ENCODE data around the gene CADPS2. TPM values are rescaled to one million over a fixed set of nuclear protein-coding genes. Genes with fewer than 3 reads are reported as not detected.

CADPS2 gene
- total and polyA plus RNA-seq, 4 donors, result 5.9 to 23.8 (median 11.0) TPM

DNA sequence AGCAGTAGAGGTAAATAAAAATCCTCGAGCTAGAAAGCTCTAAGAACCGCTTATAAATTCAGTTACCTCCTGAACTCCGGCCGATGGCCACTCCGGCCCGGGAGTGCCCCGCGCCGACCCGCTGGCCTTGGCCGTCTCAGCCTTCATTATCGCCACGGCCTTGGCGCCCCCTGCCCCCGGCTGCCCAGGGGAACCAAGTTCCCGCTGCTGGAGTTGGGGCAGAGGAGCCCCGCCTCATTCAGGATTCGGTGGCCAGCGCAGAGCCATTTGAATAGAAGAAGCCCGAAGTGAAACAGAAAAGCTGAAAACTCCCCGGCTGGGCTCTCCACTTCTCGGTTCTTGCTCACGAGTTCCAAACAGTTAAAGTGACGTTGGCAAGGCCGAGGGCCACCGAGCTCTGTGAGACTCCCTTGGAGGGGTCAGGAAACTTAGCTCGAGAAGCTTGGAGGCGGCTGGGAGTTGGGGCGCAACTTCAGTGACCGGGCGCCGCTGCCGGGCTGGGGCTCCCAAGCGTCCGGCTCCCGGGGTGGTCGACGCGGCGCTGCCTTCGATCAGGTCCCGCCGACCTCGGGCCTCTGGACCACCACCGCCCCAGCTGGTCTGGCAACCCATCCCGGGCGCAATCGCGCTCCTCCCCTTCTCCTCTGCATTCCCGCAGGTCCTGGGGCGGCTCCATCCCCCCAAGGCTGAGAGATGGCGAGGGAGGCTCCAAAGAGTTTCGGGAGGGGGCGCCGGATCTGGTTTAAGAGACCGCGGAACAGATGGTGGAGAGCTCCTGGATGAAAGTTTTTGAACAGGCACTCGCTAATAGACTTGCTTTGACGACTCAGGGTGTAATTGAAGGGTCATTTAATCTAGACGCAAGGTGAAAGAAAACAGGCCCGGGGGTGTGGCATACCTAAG lies 575.9 kb downstream of the CADPS2 start:
- DNase-seq (peak in 1 of 2 donors; percentile 44), ATAC-seq (ENCODE audit: low FRiP score) (peak; percentile 26)
- Histone ChIP-seq H3K4me1 (ENCODE audit: control insufficient read depth in 1 of 2, insufficient read depth in 2 of 2, low read length in 2 of 2) (no peaks in the 10 kb centered on the region), H3K9me3 (ENCODE audit: control insufficient read depth, low read length) (no peaks in the 10 kb centered on the region), H3K27me3 (ENCODE audit: control insufficient read depth in 1 of 2, insufficient read depth in 2 of 2, low read length in 1 of 2) (peaks cover 0 to 2% of the 10 kb centered on the region in 2 donors), H3K27ac (ENCODE audit: low read depth in 1 of 2, low read length in 2 of 2) (no peak overlapping the region), H3K36me3 (ENCODE audit: control insufficient read depth in 1 of 2, insufficient read depth in 2 of 2, low read length in 1 of 2) (no peaks in the 10 kb centered on the region), H3K4me3 (ENCODE audit: low read length in 2 of 2) (peak overlapping the region in 1 of 2 donors; percentile 45)
- intact Hi-C loops (cut with DNase I), result no loop called here
- WGBS, 2 donors, result 6 to 12% methylated on average over 59 to 61 of the region's 61 CpGs

DNA sequence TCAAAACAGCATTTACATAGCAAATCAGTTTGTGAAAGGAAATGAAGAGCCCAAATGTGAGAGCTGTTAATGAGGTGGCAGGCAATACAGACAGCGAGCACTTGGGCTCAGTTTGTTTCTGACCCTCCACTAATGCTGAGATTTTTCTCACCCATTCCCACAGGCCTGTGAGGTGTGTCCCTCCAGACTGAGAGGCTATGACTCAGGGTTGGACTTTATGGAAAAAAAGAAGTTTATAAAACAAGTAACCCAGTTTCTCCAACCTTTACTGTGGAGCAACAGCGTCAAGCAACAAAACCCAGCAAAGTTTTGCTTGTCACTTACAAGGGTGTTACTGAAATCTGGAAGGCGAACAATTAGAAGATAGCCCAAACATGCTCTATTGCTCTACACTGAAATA lies 576.8 kb downstream of the CADPS2 start:
- H3K36me3 ChIP-seq (ENCODE audit: control insufficient read depth in 1 of 2, insufficient read depth in 2 of 2, low read length in 1 of 2), result no peaks in the 10 kb centered on the region
- H3K9me3 ChIP-seq (ENCODE audit: control insufficient read depth, low read length), result no peaks in the 10 kb centered on the region
- DNase-seq (no peak), ATAC-seq (ENCODE audit: low FRiP score) (no peak)
- H3K4me1 ChIP-seq (ENCODE audit: control insufficient read depth in 1 of 2, insufficient read depth in 2 of 2, low read length in 2 of 2), result no peaks in the 10 kb centered on the region
- intact Hi-C loops (cut with DNase I), result no loop called here
- no peak overlapping the region for H3K27ac ChIP-seq (ENCODE audit: low read depth in 1 of 2, low read length in 2 of 2)
- peaks cover 0 to 2% of the 10 kb centered on the region in 2 donors for H3K27me3 ChIP-seq (ENCODE audit: control insufficient read depth in 1 of 2, insufficient read depth in 2 of 2, low read length in 1 of 2)
- no peak overlapping the region for H3K4me3 ChIP-seq (ENCODE audit: low read length in 2 of 2)
- 50 to 60% methylated on average over 3 of the region's 3 CpGs for WGBS, 2 donors

DNA sequence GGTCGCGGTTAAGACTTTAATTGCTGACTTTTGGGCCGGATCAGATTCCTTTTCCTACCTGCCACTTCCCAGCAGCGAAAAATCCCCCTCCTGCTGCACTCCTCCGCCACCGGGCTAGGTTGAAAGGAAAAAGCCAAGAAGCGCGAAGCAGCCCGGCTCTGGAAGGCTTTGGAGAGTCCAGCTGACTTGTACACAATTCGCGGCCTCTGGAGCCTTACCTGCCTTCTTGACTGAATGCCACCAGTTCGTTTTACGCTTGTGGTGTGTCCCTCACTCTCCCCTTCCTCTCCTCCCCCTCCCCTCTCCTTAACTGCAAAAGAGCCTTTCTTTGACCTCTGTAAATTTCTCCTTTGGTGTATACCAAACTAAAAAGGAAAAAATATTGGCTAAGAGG lies 579.0 kb downstream of the CADPS2 start:
- intact Hi-C loops (cut with DNase I), result no loop called here
- H3K9me3 ChIP-seq (ENCODE audit: control insufficient read depth, low read length), result no peaks in the 10 kb centered on the region
- 27 to 32% methylated on average over 13 of the region's 13 CpGs for WGBS, 2 donors
- no peaks in the 10 kb centered on the region for H3K36me3 ChIP-seq (ENCODE audit: control insufficient read depth in 1 of 2, insufficient read depth in 2 of 2, low read length in 1 of 2)
- peaks cover 0 to 2% of the 10 kb centered on the region in 2 donors for H3K27me3 ChIP-seq (ENCODE audit: control insufficient read depth in 1 of 2, insufficient read depth in 2 of 2, low read length in 1 of 2)
- H3K4me1 ChIP-seq (ENCODE audit: control insufficient read depth in 1 of 2, insufficient read depth in 2 of 2, low read length in 2 of 2), result no peaks in the 10 kb centered on the region
- H3K27ac ChIP-seq (ENCODE audit: low read depth in 1 of 2, low read length in 2 of 2), result no peak overlapping the region
- DNase-seq, result no peak
- ATAC-seq (ENCODE audit: low FRiP score), result no peak
- H3K4me3 ChIP-seq (ENCODE audit: low read length in 2 of 2), result no peak overlapping the region

DNA sequence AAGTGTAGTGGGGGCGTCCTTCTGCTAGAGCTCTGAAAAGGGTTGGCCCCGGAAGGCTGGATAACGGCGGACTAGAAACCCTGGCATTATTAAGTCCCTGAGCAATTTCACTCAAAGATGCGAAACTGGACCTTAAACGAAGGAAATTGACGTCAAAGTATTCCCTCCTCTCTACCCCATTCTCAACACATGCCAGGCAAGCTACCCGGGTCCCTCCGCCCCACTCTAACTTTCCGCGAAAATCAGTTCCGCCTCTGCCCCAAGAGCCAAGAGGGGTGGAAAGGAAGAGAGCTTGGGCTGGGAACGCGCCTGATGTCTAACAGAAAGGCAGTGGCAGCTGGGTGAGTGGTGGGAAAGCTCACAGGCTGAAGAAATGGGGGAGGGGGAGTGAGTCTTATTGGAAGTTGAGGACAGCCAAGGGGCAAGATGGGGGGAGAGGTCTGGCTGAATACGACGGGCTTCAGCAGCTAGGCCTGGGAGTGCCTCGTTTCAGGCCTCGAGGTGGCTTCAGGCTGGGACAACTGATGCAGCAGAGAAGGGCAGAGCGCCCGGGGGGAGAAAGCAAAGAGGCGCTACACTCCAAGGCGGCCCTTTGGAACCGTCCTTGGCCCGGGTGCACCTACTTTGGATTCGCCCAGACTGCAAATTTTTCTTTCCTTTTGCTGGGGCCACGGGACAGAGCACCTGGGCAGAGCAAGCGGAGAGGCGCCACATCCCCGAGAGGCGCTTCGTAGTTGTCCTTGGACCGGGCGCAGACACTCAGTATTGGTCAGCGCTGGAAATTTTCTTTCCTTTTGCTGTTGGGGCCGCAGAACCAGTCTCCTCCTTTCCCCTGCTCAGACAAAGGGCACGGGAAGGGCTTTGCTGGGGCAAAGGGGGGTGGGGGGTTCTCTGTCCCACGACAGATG lies 579.7 kb downstream of the CADPS2 start:
- H3K9me3 ChIP-seq (ENCODE audit: control insufficient read depth, low read length), result no peaks in the 10 kb centered on the region
- H3K4me3 ChIP-seq (ENCODE audit: low read length in 2 of 2), result no peak overlapping the region
- DNase-seq (no peak), ATAC-seq (ENCODE audit: low FRiP score) (peak; percentile 17)
- H3K4me1 ChIP-seq (ENCODE audit: control insufficient read depth in 1 of 2, insufficient read depth in 2 of 2, low read length in 2 of 2), result no peaks in the 10 kb centered on the region
- intact Hi-C loops (cut with DNase I), result no loop called here
- H3K36me3 ChIP-seq (ENCODE audit: control insufficient read depth in 1 of 2, insufficient read depth in 2 of 2, low read length in 1 of 2), result no peaks in the 10 kb centered on the region
- peaks cover 0 to 5% of the 10 kb centered on the region in 2 donors for H3K27me3 ChIP-seq (ENCODE audit: control insufficient read depth in 1 of 2, insufficient read depth in 2 of 2, low read length in 1 of 2)
- no peak overlapping the region for H3K27ac ChIP-seq (ENCODE audit: low read depth in 1 of 2, low read length in 2 of 2)
- 13 to 17% methylated on average over 37 of the region's 37 CpGs for WGBS, 2 donors

DNA sequence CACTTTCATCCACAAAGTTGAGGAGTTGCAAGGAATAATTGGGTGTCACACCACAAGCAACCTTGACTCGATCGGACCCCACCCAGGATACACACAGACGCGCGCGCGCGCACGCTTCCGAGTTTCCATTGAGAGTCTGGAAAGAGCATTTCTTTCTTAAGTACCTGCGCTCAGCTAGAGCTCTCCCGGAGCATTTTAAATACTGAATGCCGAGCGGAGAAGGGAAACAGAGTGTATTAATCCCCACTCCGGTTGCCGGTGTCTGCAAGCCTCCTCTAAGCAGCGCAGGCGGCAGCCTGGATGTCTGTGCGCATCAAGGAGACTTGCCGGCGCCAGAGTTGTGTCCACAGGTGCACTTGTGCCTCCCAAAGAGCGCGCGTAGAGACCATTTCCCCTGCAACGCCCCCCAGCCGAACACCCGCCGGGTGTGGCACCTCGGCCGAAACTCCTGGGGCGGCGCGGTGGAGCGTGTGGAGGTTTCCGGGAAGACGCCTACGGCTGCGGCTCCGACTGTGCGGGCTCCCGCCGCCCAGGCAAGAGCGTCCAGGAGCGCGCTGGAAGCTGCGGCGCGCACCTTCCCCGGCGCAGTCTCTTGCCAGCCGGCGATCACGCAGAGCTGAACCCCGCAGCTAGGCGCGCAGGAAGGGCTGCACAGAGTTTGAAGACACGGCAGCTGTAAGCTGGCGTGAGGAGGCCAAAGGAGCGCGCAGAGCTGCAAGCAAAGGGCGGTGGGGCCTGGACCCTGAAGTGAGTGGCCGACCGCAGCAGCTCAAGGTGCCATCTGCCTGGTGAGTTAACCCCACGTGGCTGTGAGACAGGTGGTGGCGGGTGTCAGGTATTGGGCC lies 580.6 kb downstream of the CADPS2 start:
- ATAC-seq (ENCODE audit: low FRiP score) (no peak), DNase-seq (peak; percentile 25 to 71)
- intact Hi-C loops (cut with DNase I), result no loop called here
- WGBS, 2 donors, result 2 to 3% methylated on average over 65 of the region's 65 CpGs
- no peaks in the 10 kb centered on the region for H3K36me3 ChIP-seq (ENCODE audit: control insufficient read depth in 1 of 2, insufficient read depth in 2 of 2, low read length in 1 of 2)
- H3K4me3 ChIP-seq (ENCODE audit: low read length in 2 of 2), result no peak overlapping the region
- peaks cover 0 to 3% of the 10 kb centered on the region in 2 donors for H3K27me3 ChIP-seq (ENCODE audit: control insufficient read depth in 1 of 2, insufficient read depth in 2 of 2, low read length in 1 of 2)
- no peak overlapping the region for H3K27ac ChIP-seq (ENCODE audit: low read depth in 1 of 2, low read length in 2 of 2)
- no peaks in the 10 kb centered on the region for H3K9me3 ChIP-seq (ENCODE audit: control insufficient read depth, low read length)
- no peaks in the 10 kb centered on the region for H3K4me1 ChIP-seq (ENCODE audit: control insufficient read depth in 1 of 2, insufficient read depth in 2 of 2, low read length in 2 of 2)

DNA sequence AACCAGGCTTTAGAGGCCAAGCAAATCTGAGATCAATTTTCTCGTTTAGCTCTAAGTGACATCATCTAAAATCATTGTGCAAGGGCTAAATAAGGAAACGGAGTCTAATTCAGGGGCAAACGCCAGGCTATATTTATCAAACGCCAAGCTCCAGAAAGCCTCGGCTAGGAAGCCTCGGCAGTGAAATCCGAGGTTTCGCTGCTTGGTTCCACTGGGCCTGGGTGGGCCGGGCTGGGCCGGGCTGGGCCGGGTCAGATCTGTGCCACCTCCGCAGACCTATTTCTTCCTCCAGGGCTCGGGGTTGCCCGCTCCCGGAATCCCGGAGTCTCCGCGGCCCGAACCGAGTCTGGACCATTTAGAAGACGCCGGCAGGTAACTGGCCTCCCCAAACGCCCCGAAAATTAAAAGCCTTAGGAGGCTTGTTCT lies 581.3 kb downstream of the CADPS2 start:
- peaks cover 0 to 3% of the 10 kb centered on the region in 2 donors for H3K27me3 ChIP-seq (ENCODE audit: control insufficient read depth in 1 of 2, insufficient read depth in 2 of 2, low read length in 1 of 2)
- no peaks in the 10 kb centered on the region for H3K4me1 ChIP-seq (ENCODE audit: control insufficient read depth in 1 of 2, insufficient read depth in 2 of 2, low read length in 2 of 2)
- 2% methylated on average over 24 of the region's 24 CpGs for WGBS, 2 donors
- H3K4me3 ChIP-seq (ENCODE audit: low read length in 2 of 2), result no peak overlapping the region
- intact Hi-C loops (cut with DNase I), result no loop called here
- no peak for ATAC-seq (ENCODE audit: low FRiP score)
- no peak for DNase-seq
- H3K36me3 ChIP-seq (ENCODE audit: control insufficient read depth in 1 of 2, insufficient read depth in 2 of 2, low read length in 1 of 2), result no peaks in the 10 kb centered on the region
- H3K27ac ChIP-seq (ENCODE audit: low read depth in 1 of 2, low read length in 2 of 2), result no peak overlapping the region
- H3K9me3 ChIP-seq (ENCODE audit: control insufficient read depth, low read length), result no peaks in the 10 kb centered on the region

DNA sequence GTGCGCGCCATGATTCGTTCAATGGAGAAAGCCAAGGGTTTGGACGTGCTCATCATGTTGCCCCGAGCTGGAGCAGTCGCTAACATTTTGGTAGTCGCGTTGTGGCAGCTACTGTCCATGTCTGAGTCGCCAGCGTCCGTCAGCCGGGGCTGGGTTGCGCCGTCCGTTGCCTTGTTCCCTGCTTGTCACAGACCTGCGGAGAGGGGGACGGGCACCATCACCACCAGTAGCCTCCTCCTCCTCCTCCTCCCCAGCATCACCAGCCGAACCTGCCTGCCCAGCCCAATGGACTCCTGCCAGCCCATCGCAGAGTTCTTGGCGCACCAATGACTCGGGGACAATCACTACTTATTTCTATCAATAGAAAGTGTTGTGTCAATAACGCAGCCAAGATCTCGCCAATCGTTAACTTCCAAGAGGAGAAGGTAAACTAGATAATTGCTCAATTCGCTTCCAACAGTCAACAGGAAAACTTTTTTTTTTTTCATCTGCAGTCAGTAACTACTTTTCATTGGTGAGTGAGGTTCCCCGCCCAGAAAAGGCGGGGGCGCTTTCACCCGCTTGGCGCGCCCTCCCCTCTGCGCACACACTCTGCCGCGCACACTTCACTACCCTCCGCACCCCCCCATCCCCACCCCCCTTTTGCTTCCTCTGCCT lies 581.8 kb downstream of the CADPS2 start, which contains the start of gene FEZF1:
Gene FEZF1 (minus strand): TSS at position 432 of the 657 bp plus-strand sequence. CDS start 313 bp downstream, at position 119.
- H3K9me3 ChIP-seq (ENCODE audit: control insufficient read depth, low read length), result no peaks in the 10 kb centered on the region
- ATAC-seq (ENCODE audit: low FRiP score) (no peak), DNase-seq (peak in 1 of 2 donors; percentile 57)
- intact Hi-C loops (cut with DNase I), result no loop called here
- H3K36me3 ChIP-seq (ENCODE audit: control insufficient read depth in 1 of 2, insufficient read depth in 2 of 2, low read length in 1 of 2), result no peaks in the 10 kb centered on the region
- H3K27me3 ChIP-seq (ENCODE audit: control insufficient read depth in 1 of 2, insufficient read depth in 2 of 2, low read length in 1 of 2), result peaks cover 0 to 3% of the 10 kb centered on the region in 2 donors
- H3K4me3 ChIP-seq (ENCODE audit: low read length in 2 of 2), result no peak within 1 kb of the TSS
- no peak within 1 kb of the TSS for H3K27ac ChIP-seq (ENCODE audit: low read depth in 1 of 2, low read length in 2 of 2)
- WGBS, 2 donors, result 4 to 7% methylated on average over 35 of the region's 35 CpGs
- H3K4me1 ChIP-seq (ENCODE audit: control insufficient read depth in 1 of 2, insufficient read depth in 2 of 2, low read length in 2 of 2), result no peaks in the 10 kb centered on the region

All from aorta (tissue), 5 donors.